Adipocyte (in vitro differentiated cells): ENCODE results near the gene IMMP2L.

Source experiments
- DNase-seq: peaks from one replicate; pipeline ENCODE4 v3.0.0-alpha.2; 2015; ENCODE audit warnings: low read depth
- H3K27me3 ChIP-seq: replicated peaks from 2 replicates; pipeline ENCODE4 v1.7.0; 2013; ENCODE audit warnings: mild to moderate bottlenecking, low read length, moderate library complexity; ENCODE audit not compliant: control insufficient read depth, insufficient read depth
- H3K36me3 ChIP-seq: 2 replicates; pipeline ENCODE4 v1.7.0; 2013; ENCODE audit warnings: low read length, mild to moderate bottlenecking, moderate library complexity; ENCODE audit not compliant: control insufficient read depth, insufficient read depth, severe bottlenecking
- H3K4me1 ChIP-seq: 2 replicates; pipeline ENCODE4 v1.7.0; 2013; ENCODE audit warnings: mild to moderate bottlenecking, low read length, moderate library complexity; ENCODE audit not compliant: control insufficient read depth, insufficient read depth
- H3K4me3 ChIP-seq: 2 replicates; pipeline ENCODE4 v1.7.0; 2013; ENCODE audit warnings: mild to moderate bottlenecking, low read length, moderate library complexity
- H3K9ac ChIP-seq: 2 replicates; pipeline ENCODE4 v1.7.0; 2013; ENCODE audit warnings: mild to moderate bottlenecking, low read length, moderate library complexity
- H3K9me3 ChIP-seq: 2 replicates; pipeline ENCODE4 v1.7.0; 2013; ENCODE audit warnings: mild to moderate bottlenecking, low read length, moderate library complexity; ENCODE audit not compliant: control insufficient read depth

The IMMP2L gene

DNA sequence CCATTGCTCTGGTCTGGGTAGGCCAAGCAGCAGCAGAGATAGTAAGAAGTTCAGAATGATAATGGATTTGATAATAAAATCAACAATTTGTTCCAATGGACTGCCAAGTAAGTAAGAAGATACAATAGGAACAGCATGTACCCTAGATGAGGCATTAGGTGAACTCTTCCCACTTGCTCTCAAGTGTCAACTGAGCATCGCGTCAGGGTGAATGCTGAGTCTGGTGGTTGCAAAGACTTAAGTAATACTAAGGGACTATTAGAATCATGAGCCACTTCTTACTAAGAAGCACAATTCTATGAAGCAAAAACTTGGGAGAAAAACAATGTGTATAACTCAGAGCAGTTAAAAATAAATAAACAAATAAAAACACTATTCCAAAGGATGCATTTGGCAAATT lies 416.8 kb downstream of the IMMP2L start:
- no peak overlapping the region for H3K4me3 ChIP-seq
- H3K9me3 ChIP-seq = no peaks in the 10 kb centered on the region
- no peaks in the 10 kb centered on the region for H3K27me3 ChIP-seq
- no peak for DNase-seq
- no peaks in the 10 kb centered on the region for H3K36me3 ChIP-seq
- H3K9ac ChIP-seq = no peak overlapping the region
- H3K4me1 ChIP-seq = no peaks in the 10 kb centered on the region

DNA sequence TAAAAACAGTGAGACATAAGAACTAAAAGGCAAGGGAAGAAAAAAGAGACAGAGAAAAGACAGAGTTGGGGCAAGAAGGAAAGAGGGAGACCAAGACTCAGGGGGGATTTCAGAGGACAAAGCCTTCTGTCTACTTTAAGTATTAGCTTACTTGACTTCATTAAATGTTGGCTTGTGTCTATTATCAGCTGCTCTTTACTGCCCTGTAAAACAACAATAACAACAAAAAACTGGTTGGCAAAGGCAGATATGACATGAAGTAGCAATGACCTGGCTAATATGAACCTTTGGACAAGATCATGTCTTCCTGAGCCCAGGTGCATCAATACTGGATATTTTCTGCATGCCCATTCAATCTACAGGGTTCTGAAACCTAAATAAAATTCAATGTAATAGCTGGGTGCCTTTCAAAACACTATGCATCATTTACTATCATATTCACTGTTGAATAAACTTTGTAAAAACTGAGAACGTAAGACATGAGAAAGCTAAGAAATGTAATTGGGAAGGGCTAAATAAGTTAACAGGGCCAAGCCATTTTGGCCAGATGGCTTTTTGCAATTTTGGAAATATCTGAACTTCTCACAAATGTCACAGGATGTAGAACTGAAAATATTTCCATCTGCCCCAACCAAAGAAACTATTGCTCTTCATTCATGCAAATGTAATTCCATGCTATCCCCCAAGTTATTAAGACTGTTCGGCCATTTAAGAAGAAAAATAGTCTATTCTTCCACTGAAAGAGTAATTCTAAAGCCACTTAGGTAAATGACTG lies 422.0 kb downstream of the IMMP2L start:
- no peak overlapping the region for H3K9ac ChIP-seq
- H3K9me3 ChIP-seq = no peaks in the 10 kb centered on the region
- no peak for DNase-seq

GRCh38 chr7:111138586-111138985 lies 423.7 kb downstream of the IMMP2L start:
- H3K36me3 ChIP-seq = no peaks in the 10 kb centered on the region
- no peak for DNase-seq

More for the DNA sequence above, 422.0 kb downstream of the IMMP2L start:
- Histone ChIP-seq H3K4me3 (no peak overlapping the region), H3K27me3 (no peaks in the 10 kb centered on the region), H3K4me1 (peaks cover 12% of the 10 kb centered on the region), H3K36me3 (no peaks in the 10 kb centered on the region)

DNA sequence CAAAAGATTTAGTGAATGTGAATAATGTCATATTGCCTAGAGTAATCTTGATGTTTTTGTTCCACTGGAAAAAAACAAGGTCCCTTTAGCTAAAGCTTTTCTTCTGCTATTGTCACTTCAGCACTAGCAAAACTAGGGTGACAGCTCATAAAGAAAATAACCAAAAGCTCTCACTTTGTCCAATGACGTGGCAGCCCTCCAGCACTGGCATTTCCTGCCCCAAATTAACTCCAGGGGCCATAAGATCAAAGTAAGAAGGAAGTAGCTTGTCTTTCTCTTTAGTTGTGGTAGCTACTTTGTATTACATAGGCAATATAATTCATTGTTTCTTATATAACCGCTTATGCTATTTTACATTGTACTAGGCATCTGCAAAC lies 424.1 kb downstream of the IMMP2L start:
- no peak overlapping the region for H3K4me3 ChIP-seq
- peaks cover 12% of the 10 kb centered on the region for H3K4me1 ChIP-seq
- no peaks in the 10 kb centered on the region for H3K27me3 ChIP-seq
- H3K36me3 ChIP-seq = no peaks in the 10 kb centered on the region
- peak; percentile 62 for DNase-seq
- H3K9me3 ChIP-seq = no peaks in the 10 kb centered on the region
- H3K9ac ChIP-seq = no peak overlapping the region

More at GRCh38 chr7:111138586-111138985, 423.7 kb downstream of the IMMP2L start:
- no peaks in the 10 kb centered on the region for H3K9me3 ChIP-seq
- peaks cover 12% of the 10 kb centered on the region for H3K4me1 ChIP-seq
- no peak overlapping the region for H3K4me3 ChIP-seq
- H3K9ac ChIP-seq = no peak overlapping the region
- no peaks in the 10 kb centered on the region for H3K27me3 ChIP-seq

DNA sequence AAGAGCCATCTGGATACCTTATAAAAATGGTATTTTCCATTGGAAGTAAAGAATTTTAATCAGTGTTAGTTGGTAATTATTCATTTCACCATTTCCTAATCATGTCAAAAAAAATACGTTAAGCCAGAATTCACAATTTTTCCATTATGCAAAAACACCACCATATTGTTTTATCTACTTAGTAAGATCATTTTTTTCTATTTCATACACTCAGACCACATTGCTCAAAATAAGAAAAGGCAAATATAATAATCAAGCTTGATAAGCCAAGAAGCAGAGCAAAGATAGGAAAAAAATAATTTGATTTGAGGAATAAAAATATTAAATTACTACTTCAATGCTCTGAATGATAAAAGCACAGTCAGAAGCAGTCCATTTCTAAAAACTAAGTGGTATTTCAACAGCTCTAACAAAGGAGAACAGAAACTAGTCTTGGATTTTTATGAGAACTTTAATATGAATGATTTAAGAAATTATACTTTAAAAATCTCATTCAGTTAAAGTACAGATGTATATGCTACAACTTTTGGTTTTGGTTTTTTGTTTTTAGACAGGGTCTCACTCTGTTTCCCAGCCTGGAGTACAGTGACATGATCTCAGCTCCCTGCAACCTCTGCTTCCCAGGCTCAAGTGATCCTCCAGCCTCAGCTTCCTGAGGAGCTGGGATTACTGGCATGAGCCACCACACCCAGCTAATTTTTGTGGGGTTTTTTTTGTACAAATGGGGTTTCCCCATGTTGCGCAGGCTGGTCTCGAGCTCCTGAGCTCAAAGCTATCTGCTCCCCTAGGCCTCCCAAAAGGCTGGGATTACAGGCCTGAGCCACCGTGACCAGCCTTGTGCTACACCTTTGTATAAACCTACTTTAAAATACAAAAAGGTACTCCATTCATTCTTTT lies 424.7 kb downstream of the IMMP2L start:
- Histone ChIP-seq H3K27me3 (no peaks in the 10 kb centered on the region), H3K9me3 (no peaks in the 10 kb centered on the region), H3K4me3 (no peak overlapping the region), H3K9ac (no peak overlapping the region), H3K36me3 (no peaks in the 10 kb centered on the region), H3K4me1 (peaks cover 12% of the 10 kb centered on the region)
- peak; percentile 59 for DNase-seq

DNA sequence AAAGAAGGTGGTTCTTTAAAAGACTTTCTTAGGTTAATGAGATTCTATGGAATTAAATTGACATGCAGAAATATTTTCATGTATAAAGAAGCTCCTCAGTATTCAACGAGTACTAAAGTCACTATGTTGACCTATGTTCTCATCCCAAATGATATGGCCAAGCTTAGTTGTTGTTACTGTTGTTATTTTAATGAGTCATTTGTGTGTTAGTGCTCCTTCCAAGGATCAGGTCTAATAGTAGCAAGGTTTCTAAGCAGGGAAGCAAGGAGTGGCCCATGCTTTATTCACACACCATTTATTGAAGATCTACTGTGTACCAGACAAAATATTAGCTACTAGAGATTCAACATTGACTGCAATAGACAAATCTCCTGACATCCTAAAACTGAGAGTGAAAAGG lies 429.5 kb downstream of the IMMP2L start:
- no peak overlapping the region for H3K4me3 ChIP-seq
- DNase-seq = no peak
- H3K9me3 ChIP-seq = no peaks in the 10 kb centered on the region

GRCh38 chr7:111129435-111129834 lies 432.9 kb downstream of the IMMP2L start:
- no peak for DNase-seq
- H3K9ac ChIP-seq = no peak overlapping the region
- H3K36me3 ChIP-seq = peaks cover 2% of the 10 kb centered on the region
- H3K4me3 ChIP-seq = no peak overlapping the region
- no peaks in the 10 kb centered on the region for H3K9me3 ChIP-seq
- no peaks in the 10 kb centered on the region for H3K4me1 ChIP-seq
- no peaks in the 10 kb centered on the region for H3K27me3 ChIP-seq

More for the DNA sequence above, 429.5 kb downstream of the IMMP2L start:
- Histone ChIP-seq H3K9ac (no peak overlapping the region), H3K4me1 (peaks cover 2% of the 10 kb centered on the region), H3K36me3 (no peaks in the 10 kb centered on the region), H3K27me3 (no peaks in the 10 kb centered on the region)

DNA sequence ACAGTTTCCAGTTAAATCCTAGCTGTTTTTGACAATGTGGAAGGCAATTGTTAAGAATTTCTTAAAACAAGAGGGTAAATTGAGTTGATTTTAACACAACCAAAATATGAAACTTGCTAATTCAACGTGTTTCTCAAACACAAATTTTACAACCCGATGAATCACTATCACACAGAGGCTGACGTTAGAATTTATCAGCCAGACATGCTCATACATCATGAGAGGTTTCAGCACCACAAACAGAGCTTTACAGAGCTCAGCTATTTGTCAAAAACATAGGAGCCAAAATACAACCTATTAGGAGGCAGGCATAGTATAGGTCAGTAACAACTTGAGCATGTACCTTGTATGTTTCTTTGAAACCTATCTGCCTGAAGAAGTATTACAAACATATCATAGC lies 435.3 kb downstream of the IMMP2L start:
- peaks cover 3% of the 10 kb centered on the region for H3K36me3 ChIP-seq
- H3K4me3 ChIP-seq = no peak overlapping the region
- no peaks in the 10 kb centered on the region for H3K4me1 ChIP-seq
- H3K9me3 ChIP-seq = no peaks in the 10 kb centered on the region
- DNase-seq = no peak
- H3K27me3 ChIP-seq = no peaks in the 10 kb centered on the region
- H3K9ac ChIP-seq = no peak overlapping the region

DNA sequence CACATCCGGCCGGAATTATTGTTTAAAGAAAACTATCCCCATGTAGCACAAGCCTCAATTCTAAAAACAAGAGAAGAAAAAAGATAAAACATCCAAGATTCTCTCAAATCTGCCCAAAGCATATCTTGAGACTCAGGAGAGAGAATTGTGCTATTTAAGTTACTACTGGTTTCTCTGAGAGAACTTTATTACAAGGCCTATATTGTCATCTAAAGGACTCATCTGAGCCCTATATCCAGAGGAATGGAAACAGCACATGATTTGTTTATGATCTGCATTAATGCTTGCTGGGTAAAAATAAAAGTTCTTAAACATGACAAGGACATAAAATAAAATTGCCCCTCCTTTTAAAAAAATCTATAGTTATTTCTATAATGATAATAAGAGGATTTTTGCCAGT lies 446.3 kb downstream of the IMMP2L start:
- H3K36me3 ChIP-seq = no peaks in the 10 kb centered on the region
- H3K9ac ChIP-seq = no peak overlapping the region
- no peak for DNase-seq
- H3K27me3 ChIP-seq = no peaks in the 10 kb centered on the region
- no peak overlapping the region for H3K4me3 ChIP-seq
- H3K4me1 ChIP-seq = peaks cover 10% of the 10 kb centered on the region
- H3K9me3 ChIP-seq = no peaks in the 10 kb centered on the region

- Histone ChIP-seq H3K9me3 (no peaks in the 10 kb centered on the region), H3K4me3 (no peak overlapping the region), H3K4me1 (peaks cover 20% of the 10 kb centered on the region), H3K27me3 (no peaks in the 10 kb centered on the region), H3K36me3 (no peaks in the 10 kb centered on the region), H3K9ac (no peak overlapping the region)
- DNase-seq = peak; percentile 66
These were observed 448.9 kb downstream of the IMMP2L start for GRCh38 chr7:111113263-111114017.

GRCh38 chr7:111112439-111112838 lies 449.9 kb downstream of the IMMP2L start:
- Histone ChIP-seq H3K4me1 (peaks cover 30% of the 10 kb centered on the region), H3K36me3 (no peaks in the 10 kb centered on the region), H3K4me3 (no peak overlapping the region), H3K9ac (no peak overlapping the region), H3K9me3 (no peaks in the 10 kb centered on the region), H3K27me3 (no peaks in the 10 kb centered on the region)
- DNase-seq = peak; percentile 49
